Natural killer cell (primary cell): ENCODE measurements around the gene MGAT5B. TPM values are rescaled to one million over a fixed set of nuclear protein-coding genes. Genes with fewer than 3 reads are reported as not detected.

Experiments
- ATAC-seq, 3 donors: fragments of 150-1000 bp in 2 of 3; fragments of 200-7000 bp in 1 of 3; cut with Tn5 transposase; 1 replicate in 1 of 3; 2 replicates in 2 of 3; pipeline ENCODE4 v1.10.0; 2021; ENCODE audit warnings: mild to moderate bottlenecking in 2 of 3, moderate library complexity in 2 of 3
- DNase-seq, 2 donors: peaks; one replicate each; pipeline versions ENCODE4 v3.0.0 to v3.0.0-alpha.2; 2013 to 2021; ENCODE audit warnings: mixed read lengths in 1 of 2
- H3K27ac ChIP-seq: one replicate; pipeline ENCODE4 v1.5.1; 2013; ENCODE audit warnings: mild to moderate bottlenecking, low read length
- H3K27me3 ChIP-seq: one replicate; pipeline ENCODE4 v1.6.1; 2013; ENCODE audit warnings: low read length; ENCODE audit not compliant: control insufficient read depth, insufficient read depth
- H3K36me3 ChIP-seq: one replicate; pipeline ENCODE4 v1.6.1; 2013; ENCODE audit warnings: low read length; ENCODE audit not compliant: control insufficient read depth, insufficient read depth
- H3K4me1 ChIP-seq: one replicate; pipeline ENCODE4 v1.6.1; 2013; ENCODE audit warnings: low read length; ENCODE audit not compliant: control insufficient read depth, insufficient read depth
- H3K4me3 ChIP-seq: one replicate; pipeline ENCODE4 v1.5.1; 2013; ENCODE audit warnings: low read length
- H3K9me3 ChIP-seq: one replicate; pipeline ENCODE4 v1.6.1; 2013; ENCODE audit warnings: low read length; ENCODE audit not compliant: control insufficient read depth, insufficient read depth
- H3K27ac Mint-ChIP-seq, 2 donors: one replicate each; pipeline ENCODE4 v1.8.0; 2022; ENCODE audit warnings: mild to moderate bottlenecking in 2 of 2, mixed read lengths in 2 of 2, moderate library complexity in 1 of 2
- H3K27me3 Mint-ChIP-seq, 2 donors: one replicate each; pipeline ENCODE4 v1.8.0; 2022; ENCODE audit warnings: low read depth in 2 of 2, mixed read lengths in 2 of 2
- H3K36me3 Mint-ChIP-seq: one replicate; pipeline ENCODE4 v1.8.0; 2022; ENCODE audit warnings: mixed read lengths
- H3K4me1 Mint-ChIP-seq, 2 donors: one replicate each; pipeline ENCODE4 v1.8.0; 2022; ENCODE audit warnings: mixed read lengths in 2 of 2
- H3K4me3 Mint-ChIP-seq: one replicate; pipeline ENCODE4 v1.8.0; 2022; ENCODE audit warnings: mild to moderate bottlenecking, moderate library complexity, mixed read lengths
- H3K9me3 Mint-ChIP-seq, 2 donors: one replicate each; pipeline ENCODE4 v1.8.0; 2022; ENCODE audit warnings: mixed read lengths in 2 of 2
- WGBS: methylation state at CpG from one replicate; pipeline ENCODE4 v1.1.7; 2013; ENCODE audit warnings: missing lambda C conversion rate; ENCODE audit not compliant: insufficient coverage; 5-methylcytosine and 5-hydroxymethylcytosine counted together
- intact Hi-C: fragments of 100-400 bp; cut with micrococcal nuclease; formaldehyde crosslinking; loops from one replicate; pipeline ENCODE4 v1.14.2; 2022
- total RNA-seq, 4 donors: library from RNA; stranded (reverse); fragments of 120-200 nt in 1 of 4; gene quantifications; one replicate each; pipeline versions ENCODE4 v1.2.3 to v1.2.4, GENCODE V29; 2013 to 2022
- TF ChIP-seq, protein P1 (sequence below): fragments of 200-600 bp; IDR thresholded peaks from one replicate; pipeline ENCODE4 v1.8.0; 2022; ENCODE audit warnings: antibody characterized with exemption

The MGAT5B gene
- total RNA-seq, 3 donors from 2014 or later (not counting 1 experiment from before 2014, with no cell fraction given), result not detected

DNA sequence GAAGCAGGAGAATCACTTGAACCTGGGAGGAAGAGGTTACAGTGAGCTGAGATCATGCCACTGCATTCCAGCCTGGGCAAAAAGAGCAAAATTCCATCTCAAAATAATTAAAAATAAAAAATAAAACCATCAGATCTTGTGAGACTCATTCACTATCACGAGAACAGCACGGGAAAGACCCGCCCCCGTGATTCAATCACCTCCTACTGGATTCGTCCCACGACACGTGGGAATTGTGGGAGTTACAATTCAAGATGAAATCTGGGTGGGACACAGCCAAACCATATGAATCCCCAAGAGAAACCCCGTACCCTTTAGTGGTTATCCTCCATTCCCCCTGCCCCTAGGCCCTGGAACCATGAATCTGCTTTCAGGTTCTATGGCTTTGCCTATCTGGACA is 15.4 kb upstream of the MGAT5B start:
- ATAC-seq, result no peak
- Mint-ChIP-seq H3K4me1 (no peaks in the 10 kb centered on the region), H3K27ac (no peak overlapping the region)

DNA sequence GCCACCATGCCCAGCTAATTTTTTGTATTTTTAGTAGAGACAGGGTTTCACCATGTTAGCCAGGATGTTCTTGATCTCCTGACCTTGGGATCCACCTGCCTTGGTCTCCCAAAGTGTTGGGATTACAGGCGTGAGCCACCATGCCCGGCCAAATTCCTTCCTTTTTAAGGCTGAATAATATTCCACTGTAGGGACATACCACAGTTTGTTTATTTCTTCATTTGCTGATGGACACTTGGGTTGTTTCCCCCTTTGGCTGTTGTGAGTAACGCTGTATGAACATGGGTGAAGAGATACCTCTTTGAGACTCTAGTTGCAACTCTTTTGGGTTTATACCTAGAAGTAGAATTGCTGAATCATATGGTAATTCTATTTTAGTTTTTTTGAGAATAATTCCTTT is 13.1 kb upstream of the MGAT5B start:
- no peak overlapping the region for H3K27ac Mint-ChIP-seq
- H3K9me3 Mint-ChIP-seq, result no peaks in the 10 kb centered on the region
- Histone ChIP-seq H3K27me3 (no peaks in the 10 kb centered on the region), H3K27ac (no peak overlapping the region), H3K4me3 (no peak overlapping the region), H3K36me3 (no peaks in the 10 kb centered on the region), H3K9me3 (no peaks in the 10 kb centered on the region), H3K4me1 (no peaks in the 10 kb centered on the region)
- H3K4me1 Mint-ChIP-seq, result no peaks in the 10 kb centered on the region
- 93% methylated on average over 3 of the region's 3 CpGs for WGBS
- intact Hi-C loops, result no loop called here
- peaks cover 4 to 15% of the 10 kb centered on the region in 2 donors for H3K27me3 Mint-ChIP-seq
- no peak overlapping the region for H3K4me3 Mint-ChIP-seq
- TF ChIP-seq, protein P1, sequence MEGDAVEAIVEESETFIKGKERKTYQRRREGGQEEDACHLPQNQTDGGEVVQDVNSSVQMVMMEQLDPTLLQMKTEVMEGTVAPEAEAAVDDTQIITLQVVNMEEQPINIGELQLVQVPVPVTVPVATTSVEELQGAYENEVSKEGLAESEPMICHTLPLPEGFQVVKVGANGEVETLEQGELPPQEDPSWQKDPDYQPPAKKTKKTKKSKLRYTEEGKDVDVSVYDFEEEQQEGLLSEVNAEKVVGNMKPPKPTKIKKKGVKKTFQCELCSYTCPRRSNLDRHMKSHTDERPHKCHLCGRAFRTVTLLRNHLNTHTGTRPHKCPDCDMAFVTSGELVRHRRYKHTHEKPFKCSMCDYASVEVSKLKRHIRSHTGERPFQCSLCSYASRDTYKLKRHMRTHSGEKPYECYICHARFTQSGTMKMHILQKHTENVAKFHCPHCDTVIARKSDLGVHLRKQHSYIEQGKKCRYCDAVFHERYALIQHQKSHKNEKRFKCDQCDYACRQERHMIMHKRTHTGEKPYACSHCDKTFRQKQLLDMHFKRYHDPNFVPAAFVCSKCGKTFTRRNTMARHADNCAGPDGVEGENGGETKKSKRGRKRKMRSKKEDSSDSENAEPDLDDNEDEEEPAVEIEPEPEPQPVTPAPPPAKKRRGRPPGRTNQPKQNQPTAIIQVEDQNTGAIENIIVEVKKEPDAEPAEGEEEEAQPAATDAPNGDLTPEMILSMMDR, result no peak
- ATAC-seq, result no peak
- H3K36me3 Mint-ChIP-seq, result no peaks in the 10 kb centered on the region
- no peak for DNase-seq

More for the DNA sequence above, 15.4 kb upstream of the MGAT5B start:
- intact Hi-C loops, result no loop called here
- 92% methylated on average over 5 of the region's 8 CpGs for WGBS
- Mint-ChIP-seq H3K36me3 (no peaks in the 10 kb centered on the region), H3K4me3 (no peak overlapping the region), H3K9me3 (no peaks in the 10 kb centered on the region), H3K27me3 (peaks cover 4 to 15% of the 10 kb centered on the region in 2 donors)
- H3K4me3 ChIP-seq, result no peak overlapping the region
- no peaks in the 10 kb centered on the region for H3K27me3 ChIP-seq
- no peaks in the 10 kb centered on the region for H3K4me1 ChIP-seq
- DNase-seq, result no peak
- TF ChIP-seq, protein P1, result no peak
- H3K27ac ChIP-seq, result no peak overlapping the region
- no peaks in the 10 kb centered on the region for H3K9me3 ChIP-seq
- no peaks in the 10 kb centered on the region for H3K36me3 ChIP-seq

DNA sequence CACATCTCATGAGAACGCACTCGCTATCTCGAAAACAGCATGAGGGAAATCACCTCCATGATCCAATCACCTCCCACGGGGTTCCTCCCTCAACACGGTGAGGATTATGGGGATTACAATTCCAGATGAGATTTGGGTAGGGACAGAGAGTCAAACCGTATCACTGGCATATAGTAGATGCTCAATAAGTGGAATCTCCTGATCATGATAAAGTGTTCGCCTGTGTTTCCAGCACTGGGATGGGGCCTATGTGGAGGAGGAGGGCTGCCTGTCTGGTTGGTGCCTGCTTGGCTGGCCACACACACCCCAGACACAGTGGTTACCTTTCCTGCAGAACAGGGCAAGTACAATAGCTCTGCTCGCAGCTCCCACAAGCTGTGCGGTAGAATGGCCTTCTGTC is 6.1 kb upstream of the MGAT5B start:
- H3K27ac Mint-ChIP-seq, result no peak overlapping the region
- Histone ChIP-seq H3K4me3 (no peak overlapping the region), H3K36me3 (no peaks in the 10 kb centered on the region), H3K27me3 (no peaks in the 10 kb centered on the region), H3K4me1 (no peaks in the 10 kb centered on the region), H3K27ac (no peak overlapping the region), H3K9me3 (no peaks in the 10 kb centered on the region)
- H3K9me3 Mint-ChIP-seq, result no peaks in the 10 kb centered on the region
- no peaks in the 10 kb centered on the region for H3K36me3 Mint-ChIP-seq
- 93% methylated on average over 5 of the region's 9 CpGs for WGBS
- ATAC-seq (no peak), DNase-seq (no peak)
- no peak overlapping the region for H3K4me3 Mint-ChIP-seq
- H3K27me3 Mint-ChIP-seq, result peaks cover 3 to 11% of the 10 kb centered on the region in 2 donors
- H3K4me1 Mint-ChIP-seq, result peaks cover 0 to 1% of the 10 kb centered on the region in 2 donors
- TF ChIP-seq, protein P1, result no peak
- intact Hi-C loops, result no loop called here

DNA sequence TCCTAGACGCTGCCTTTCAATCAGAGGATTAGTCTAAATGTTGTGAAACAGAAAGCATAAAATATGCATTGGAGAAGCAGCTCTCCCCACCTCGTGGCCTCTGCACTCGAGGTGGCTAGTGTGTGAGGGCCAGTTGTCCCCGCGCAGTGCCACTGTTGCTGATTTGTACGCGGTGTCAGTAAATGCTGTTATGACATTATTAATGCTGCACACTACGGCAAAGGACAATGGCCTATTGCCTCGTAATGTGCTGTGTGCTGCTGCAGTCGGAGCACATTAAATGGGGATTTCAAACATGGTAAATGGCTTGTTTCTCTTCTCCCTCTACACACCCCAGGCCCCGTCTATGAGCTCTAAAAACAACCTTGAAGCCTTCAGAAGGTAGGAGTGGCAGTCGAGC is 5.7 kb upstream of the MGAT5B start:
- no peaks in the 10 kb centered on the region for H3K9me3 ChIP-seq
- no peaks in the 10 kb centered on the region for H3K4me1 ChIP-seq
- intact Hi-C loops, result no loop called here
- WGBS, result 92% methylated on average over 12 of the region's 12 CpGs
- H3K36me3 ChIP-seq, result no peaks in the 10 kb centered on the region
- H3K27ac ChIP-seq, result no peak overlapping the region
- H3K27me3 ChIP-seq, result peaks cover 1% of the 10 kb centered on the region
- DNase-seq, result no peak
- no peak overlapping the region for H3K4me3 ChIP-seq
- TF ChIP-seq, protein P1, result no peak
- no peak for ATAC-seq
- Mint-ChIP-seq H3K9me3 (no peaks in the 10 kb centered on the region), H3K27ac (no peak overlapping the region), H3K4me3 (no peak overlapping the region), H3K4me1 (peaks cover 0 to 6% of the 10 kb centered on the region in 2 donors), H3K36me3 (no peaks in the 10 kb centered on the region), H3K27me3 (peaks cover 7 to 15% of the 10 kb centered on the region in 2 donors)
